Measurements from ENCODE around the gene SLC22A23.
"Not testable (repeated sequence)": the region's sequence is repeated elsewhere in the genome, so short reads cannot be mapped to it uniquely, and the experiment has no call there.

Gene SLC22A23

DNA sequence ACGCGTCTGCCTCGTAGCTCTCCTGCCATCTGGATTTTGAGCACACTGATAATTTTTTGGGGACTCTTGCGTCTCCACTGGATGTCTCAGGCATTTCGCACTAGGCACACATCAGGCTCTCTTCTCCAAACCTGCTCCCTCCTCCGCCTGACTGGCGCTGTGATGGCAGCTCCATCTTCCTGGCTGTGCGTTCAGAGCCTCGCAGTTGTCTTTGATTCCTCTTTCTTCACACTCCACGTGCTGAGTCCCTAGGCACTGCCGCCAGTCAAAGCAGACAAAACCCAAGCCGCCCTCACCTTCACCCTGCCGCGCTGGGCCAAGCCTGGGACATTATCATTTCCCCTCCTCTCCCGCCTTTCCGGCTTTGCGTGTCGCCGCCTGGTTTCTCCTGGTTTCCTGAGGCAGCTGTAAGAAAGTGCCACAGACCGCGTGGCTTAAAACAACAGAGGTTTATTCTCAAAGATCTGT is 197.3 kb downstream of the SLC22A23 start:
- peak; percentile 32 for DNase-seq

DNA sequence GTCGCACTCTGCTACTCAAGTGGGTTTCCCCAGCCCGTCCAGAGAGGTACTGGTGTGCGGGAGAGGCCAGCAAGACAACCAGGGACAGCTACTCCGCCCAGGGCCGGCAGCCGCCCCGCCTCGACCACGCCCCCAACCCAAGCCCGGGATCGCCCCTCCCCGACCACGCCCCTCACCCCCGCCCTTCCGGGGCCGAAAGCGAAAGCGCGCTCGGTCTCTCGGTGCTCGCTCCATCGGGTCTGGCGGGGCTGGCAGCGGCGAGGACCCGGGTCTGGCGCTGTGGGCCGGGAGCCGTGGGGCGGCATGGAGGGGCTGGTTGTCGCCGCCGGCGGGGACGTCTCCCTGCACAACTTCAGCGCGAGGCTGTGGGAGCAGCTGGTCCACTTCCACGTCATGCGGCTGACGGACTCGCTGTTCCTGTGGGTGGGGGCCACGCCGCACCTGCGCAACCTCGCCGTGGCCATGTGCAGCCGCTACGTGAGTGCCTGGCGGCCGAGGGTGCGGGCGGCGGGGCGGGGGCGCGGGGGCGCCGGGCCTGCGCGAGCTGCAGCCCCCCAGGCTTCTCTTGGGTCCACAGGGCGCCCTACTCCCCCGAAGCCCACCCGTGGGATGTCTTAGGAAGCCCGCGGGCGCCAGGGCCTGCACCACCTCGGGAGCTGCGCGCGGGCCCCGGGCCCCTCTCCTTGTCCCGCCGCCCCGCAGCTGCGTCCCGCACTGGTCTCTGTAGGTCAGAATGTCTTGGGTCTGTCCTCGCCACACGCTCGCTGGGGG is 197.9 kb downstream of the SLC22A23 start, which contains the start of gene PSMG4:
TSS of gene PSMG4 (plus strand) at position 228 of the 771 bp plus-strand sequence. CDS start at position 304, 76 bp downstream.
- peak; percentile 93 for DNase-seq

DNA sequence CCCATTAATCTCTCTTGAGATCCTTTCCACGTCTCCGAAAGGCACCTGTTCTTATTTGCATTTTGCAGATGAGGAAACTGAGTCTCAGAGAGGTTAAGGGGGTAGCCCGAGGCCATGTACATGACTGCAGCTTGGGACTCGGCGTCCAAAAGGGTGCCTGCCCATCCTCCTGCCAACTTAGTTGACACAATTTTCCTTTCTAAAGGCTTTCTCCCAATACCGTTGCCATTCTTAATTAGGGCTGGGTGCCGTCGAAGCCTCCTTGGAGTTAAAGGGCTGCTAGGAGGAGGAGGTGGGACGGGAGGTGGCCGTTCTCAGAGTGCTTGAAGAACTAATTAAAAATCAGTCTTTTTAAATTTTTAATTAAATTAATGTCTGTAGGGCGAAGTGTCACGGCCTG is 198.6 kb downstream of the SLC22A23 start:
- DNase-seq: no peak

DNA sequence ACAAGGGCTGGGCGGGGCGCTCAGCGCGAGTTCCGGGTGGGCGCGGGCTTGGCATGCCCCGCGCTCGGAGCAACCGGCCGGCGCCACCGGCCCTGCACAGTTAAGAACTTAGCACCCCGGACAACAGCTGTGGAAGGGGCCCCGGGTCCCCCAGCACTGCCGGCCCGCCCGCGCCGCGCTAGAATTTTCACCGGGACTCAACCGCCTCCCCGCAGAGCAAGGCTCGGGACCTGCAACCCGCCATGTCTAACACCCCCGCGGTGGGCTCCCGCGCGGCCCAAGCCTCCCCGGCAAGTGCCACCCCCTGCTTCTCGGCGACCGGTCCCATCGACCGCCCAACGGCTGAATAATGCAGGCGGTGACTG is 203.3 kb downstream of the SLC22A23 start:
- no peak for DNase-seq

DNA sequence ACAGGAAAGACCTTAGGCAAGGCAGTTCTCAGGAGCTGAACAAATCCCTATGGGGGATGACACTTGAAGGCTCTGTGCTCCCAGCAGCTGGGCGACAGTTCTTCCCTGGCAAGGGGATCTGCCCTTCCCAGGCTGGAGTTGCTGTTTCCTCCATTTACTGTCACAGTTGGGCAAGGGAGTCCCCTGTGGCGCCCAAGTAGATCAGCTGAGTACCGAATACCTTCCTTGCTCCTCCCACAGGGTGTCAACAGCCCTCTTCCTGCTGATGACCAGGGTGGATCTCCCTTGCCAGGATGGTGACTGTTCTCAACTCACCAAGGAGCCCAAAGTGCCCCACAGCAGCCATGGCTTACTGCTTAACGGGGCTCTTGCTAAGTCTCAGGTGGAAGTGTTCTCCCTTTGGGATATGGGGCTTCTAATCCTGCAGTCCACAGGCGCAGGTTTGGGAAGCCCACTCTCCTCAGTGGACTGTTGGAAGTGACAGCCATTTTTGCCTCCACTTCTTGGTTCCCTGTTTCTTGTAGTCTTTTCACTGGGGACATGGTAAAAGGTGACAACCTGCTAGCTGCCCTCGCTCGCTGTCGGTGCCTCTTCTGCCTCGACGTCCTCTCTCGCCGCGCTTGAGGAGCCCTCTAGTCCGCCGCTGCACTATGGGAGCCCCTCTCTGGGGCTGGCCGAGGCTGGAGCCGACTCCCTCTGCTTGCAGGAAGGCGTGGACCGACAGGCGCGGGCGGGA is 203.8 kb downstream of the SLC22A23 start:
- DNase-seq: no peak

DNA sequence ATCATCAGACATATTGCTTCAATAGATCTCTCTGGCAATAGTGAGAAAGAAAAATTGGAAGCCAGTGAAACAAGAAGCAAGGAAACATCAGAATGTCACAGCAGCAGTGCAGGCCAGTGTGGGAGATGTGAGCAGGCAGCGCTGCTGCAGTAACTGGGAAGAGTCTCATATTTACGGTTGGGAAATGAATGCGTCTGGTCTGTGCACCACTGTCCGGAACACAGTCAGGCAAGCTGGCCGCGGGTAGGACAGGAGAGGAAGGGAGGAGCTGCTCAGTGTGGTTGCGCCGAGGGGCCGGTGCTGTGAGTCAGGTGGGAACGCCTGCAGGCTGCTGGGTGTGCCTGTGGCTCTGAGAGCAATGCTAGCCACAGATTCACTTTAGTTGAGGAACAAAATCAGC is 204.5 kb downstream of the SLC22A23 start:
- no peak for DNase-seq

DNA sequence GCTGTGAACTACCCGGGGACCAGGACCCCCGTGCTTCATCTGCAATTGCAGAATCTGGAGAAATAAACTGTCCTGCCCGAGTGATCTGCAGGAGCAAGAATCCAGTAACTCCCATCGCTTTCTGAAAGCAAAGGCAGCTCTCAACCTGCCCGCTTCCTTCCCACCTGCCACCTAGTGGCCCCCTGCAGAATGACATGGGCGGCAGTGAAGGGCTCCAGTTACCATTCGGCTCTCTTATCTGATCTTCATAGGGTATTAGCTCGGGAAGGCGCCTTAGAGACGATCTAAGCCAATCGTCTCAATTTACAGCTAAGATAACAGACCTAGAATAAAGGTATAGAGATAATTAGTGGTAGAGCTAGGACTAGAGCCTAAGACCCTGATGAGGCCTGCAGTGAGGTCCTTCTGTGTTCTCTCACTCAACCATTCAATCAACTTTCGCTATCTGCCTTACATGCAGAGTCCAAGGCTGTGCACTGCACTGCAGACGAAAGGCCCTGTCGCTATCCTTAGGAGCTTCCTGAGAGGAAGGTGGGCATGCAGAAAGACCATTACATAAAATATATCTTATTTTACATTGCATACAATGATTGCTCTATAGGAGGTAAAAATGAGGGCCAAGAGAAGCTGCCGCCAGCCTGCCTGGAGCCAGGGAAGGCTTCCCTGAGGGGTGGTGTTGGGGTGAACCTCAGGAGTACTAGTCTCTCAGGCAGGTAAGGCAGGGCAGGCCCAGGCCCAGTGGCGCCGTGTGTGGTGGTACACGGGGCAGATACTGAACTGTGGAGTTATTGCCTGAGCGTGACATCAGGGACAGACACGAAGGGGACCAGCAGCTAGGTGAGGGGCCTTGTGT is 205.2 kb downstream of the SLC22A23 start:
- peak; percentile 85 for DNase-seq

DNA sequence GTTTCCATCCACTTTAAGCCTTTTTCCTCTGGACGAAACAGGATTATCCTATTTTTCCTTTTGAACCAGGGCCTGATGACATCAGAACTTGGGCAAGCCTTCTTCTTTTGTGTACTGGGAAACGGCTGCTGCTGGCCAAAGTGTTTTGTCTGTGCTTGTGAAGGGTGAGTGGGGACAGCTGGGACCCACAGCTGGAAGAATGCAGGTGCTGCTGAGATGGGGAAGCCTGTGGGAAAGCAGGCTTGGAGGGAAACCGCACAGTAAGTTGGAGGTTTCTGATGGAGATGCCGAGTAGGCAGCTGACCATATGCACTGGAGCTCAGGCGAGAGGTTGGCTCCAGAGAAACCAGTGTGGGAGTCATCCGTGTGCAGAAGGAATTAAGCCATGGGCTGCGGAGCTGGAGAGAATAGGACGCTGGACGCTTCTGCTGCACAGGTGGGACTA is 206.6 kb downstream of the SLC22A23 start:
- no peak for DNase-seq

DNA sequence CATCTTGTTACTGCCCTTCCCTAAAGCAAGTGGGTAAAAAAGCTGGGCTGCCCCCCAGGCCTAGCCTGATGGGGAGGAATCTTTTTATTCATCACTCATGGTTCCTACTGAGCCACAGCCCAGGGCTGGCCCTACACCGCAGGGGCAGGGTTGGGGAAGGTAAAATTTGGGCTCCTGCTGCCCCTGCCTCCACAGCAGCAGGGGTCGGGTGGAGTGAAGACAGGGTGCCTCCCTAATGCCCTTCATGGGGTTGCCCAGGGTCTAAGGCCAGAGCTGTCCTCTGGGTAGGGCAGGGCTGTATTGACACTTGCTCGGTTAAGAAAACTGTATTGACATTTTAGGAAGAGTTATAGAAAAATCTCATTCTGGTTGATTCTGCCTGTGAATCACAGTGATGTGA is 207.0 kb downstream of the SLC22A23 start:
- no peak for DNase-seq

DNA sequence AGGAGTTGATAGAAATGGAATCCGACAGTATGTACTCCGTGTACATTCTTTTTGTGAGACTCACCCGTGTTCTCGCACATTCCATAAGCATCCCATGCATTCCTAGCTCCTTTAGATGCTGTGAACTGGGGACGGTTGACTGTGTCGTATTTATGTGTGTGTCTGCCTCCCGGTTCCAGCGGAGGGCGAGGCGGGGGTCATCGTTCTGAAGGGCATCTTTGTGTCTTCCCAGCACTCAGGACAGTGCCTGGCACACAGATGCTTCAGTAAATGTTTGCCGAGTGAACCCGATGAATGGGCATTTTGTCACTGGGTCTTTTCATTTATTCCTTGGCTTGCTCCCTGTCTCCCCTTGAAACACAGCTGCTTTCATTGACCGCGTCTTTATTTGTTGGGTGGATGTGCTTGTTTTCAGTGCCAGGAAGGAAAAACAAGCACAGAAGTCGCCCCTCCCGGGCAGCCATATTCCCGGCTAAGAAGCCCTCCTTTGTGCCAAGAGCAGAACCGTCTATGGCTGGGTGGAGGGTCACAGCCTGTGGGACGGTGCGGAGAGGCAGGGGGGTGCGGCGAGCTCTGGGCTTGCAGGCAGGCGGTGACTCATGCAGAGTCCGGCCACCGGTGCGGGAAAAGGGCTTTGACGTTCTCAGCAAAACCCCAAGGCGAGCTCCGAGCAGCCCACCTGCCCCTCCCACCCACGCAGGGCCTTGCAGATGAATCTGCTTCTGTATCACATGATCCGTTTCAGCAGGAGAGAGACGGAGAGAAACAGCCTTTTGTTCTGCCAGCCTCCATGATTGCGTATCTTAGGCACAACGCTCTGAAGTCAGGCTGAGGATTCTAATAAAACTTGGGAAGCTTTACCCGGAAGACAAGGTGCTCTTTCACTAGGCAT is 209.3 kb downstream of the SLC22A23 start:
- DNase-seq: no peak

DNA sequence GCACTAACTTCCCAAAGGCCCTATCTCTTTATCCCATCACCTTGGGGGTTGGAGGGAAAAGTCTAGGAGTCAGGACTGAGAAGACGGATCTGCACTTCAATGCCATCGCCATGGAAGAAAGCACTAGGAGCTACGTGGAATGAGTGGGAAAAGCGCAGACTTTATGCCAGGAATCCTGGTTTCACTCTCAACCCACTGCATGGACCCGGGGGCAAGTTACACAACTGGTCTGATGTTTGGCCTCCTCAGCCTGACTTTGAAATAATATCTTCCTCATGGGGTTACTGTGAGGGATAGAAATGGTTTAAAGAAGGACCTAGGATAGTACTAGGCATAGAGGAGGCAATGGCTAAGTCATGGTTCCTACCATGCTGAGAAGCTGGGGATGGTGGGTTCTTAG is 211.6 kb downstream of the SLC22A23 start:
- DNase-seq: no peak

DNA sequence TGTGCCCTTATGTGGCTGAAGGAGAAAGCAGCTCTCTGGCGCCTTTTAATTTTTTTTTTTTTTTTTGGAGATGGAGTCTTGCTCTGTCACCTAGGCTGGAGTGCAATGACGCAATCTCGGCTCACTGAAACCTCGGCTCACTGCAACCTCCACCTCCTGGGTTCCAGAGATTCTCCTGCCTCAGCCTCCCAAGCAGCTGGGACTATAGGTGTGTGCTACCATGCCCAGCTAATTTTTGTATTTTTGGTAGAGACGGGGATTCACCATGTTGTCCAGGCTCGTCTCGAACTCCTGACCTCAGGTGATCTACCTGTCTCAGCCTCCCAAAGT is 212.1 kb downstream of the SLC22A23 start:
- not testable (repeated sequence) for DNase-seq

DNA sequence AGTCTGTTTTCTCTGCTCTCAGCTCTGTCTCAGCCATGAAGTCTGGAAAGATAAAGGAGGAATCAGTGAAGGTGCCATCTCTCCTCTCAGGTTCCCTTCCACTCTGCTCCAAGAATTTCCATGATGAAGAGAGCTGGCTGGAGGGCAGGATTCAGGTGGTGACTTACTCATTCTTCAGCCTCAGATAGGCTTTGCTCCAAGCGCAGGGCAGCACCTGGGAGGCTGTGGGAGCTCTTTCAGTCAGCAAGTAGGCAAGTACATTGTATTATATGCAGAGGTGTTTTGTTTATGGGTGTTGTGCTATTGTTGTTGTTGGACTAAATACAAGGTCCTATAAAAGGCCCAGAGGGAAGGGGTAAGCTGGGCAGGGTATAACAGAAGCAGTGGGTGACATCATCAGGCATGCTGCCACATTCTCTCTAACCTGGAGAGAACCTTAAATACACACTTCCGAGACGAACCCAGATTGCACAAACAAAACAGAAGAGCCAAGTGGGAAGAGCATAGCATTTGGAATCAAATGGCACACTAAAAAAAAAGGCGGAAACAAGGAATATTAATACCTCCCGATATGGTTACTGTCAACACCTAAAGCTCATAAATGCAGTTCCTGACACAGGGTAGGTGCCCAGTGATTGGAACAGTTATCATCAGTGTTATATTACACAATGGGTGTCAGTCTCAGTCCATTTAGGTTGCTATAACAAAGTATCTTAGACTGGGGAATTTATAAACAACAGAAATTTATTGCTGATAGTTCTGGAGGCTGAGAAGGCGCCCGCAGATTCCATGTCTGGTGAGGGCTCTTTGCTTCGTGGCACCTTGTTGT is 212.6 kb downstream of the SLC22A23 start:
- no peak for DNase-seq

DNA sequence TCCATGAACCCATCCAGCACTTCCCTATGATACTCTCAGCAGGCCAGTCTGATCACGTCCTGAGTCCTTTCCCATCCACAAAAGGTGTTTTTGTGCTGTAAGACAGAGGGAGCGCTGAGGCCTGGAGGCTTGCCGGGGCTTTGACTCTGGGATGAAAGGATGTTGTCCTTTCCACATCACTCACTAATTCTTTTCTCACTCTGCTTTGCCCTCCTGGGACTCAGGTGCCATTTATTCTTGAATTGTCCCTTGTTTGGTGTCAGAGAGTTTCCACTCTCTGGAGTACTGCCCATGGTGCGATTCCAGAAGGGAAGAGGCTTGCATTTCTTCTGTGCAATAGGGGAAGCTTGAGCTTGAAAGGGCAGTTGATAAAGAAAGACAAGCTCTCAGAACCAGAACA is 214.1 kb downstream of the SLC22A23 start:
- DNase-seq: no peak

DNA sequence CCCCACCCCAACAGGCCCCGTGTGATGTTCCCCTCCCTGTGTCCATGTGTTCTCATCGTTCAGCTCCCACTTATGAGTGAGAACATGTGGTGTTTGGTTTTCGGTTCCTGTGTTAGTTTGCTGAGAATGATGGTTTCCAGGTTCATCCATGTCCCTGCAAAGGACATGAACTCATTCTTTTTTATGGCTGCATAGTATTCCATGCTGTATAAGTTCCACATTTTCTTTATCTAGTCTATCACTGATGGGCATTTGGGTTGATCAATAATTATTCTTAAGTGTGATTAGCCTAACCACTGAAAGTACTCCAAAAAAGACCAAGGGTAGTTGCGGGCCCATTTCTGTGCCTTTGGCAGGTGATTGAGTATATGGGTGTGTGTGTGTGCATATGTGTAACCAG is 215.1 kb downstream of the SLC22A23 start:
- not testable (repeated sequence) for DNase-seq

DNA sequence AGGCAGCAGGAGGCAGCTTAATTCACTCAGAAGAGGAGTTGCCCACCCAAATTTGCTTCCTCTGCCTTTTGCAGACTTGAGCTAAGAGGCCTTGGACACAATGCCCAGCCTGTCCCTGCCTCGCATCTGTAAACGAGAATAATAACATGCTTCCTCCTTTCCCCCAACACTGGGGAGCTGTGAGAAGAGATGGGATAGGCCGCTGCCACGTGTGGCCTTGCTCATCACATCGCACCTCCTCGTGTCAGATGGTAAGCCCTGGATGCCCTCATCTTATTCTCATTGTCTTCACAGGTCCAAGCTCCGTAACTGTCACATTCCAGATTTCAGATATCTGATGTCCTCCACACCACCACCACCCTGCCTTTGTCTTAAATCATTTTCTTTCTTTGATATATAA is 216.3 kb downstream of the SLC22A23 start:
- DNase-seq: no peak

DNA sequence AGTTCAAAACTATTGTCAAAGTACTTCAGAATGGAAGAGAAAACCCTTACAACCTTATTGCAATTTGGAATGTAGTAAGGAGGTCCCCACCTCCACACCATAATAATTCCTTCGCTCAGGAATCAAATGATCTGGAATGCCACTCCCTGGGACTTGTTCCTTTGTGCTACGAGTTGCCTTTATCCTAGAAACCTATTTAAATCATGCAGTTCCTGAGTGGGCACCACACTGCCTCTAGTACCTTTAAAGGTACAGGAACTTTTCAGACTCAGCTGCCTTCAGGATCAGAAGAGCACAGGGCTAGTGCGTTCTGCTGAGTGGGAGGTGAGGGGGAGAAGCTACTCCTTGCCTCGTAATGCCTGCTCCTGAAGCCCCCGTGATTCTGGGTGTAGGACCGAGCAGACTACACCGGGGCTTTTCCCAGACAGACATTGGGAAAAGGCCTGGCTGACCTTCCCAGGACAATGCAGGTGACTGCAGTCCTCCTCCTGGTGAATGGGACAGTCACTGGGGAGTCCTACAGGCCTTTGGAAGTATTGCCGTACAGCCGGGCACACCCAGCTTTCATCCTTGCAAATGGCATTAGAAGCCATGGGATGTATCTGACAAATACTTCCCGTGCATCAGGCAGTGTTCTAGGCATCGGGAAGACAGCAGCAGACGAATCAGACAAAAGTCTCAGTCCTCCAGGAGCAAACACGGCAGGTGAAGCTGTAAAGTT is 217.6 kb downstream of the SLC22A23 start:
- DNase-seq: no peak

DNA sequence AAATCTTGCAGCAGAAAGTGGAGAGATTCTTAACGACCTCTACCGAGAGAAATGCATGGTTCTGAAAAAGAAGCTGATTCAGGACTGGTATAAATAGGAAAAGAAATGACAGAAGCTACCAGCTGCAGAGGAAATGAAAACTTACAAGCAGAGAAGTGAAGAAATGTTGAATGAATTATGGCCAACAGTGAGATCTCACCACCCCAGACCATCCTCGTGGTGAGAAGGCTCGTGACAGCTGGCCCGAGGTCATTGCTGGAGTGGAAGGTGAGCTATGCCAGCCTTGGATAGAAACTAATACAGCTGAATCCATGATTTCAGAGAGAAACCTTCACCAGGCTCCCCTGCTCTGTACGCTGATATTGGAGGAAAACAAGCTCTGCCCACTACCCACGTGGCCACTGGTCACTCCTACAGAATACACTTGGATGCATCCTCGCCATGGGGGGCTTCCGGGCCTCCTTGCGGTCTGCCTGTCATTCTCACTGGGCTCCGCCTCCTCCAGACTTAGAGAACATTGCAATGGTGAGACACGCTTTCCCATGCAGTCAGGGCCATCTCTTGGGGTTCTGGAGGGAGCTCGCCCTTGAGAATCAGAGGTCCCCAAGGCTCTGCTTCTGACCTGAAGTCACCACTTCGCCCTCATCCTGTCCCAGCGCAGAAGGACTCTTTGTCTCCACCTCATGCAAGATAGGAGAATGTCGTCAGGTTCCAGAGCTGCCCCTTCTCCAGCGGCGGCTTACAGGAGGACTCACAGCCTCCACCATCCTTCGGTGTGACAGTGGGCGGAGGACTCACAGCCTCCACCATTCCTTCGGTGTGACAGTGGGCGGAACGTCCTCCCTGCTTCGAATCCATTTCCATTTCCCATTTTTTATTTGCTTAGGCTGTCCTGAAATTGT is 218.8 kb downstream of the SLC22A23 start:
- no peak for DNase-seq

DNA sequence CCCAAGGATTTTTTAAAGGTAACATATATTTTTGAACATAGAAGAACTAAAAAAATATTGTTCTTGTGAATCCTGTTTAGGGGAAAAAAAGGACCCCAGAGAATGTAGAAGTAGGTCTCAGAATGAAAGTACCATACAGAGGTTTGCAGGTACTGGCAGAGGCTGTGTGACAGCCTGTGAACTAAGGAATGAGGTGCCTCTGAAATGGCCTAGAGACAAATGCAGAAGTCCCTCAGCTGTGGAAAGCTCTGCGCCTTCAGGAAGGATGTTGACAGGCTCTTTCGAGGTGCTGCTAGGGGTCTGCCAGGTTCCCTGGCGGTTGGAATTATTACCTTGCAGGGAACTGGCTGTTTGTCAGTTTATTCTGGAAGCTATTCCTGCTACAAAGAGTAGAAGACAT is 220.8 kb downstream of the SLC22A23 start:
- no peak for DNase-seq

DNA sequence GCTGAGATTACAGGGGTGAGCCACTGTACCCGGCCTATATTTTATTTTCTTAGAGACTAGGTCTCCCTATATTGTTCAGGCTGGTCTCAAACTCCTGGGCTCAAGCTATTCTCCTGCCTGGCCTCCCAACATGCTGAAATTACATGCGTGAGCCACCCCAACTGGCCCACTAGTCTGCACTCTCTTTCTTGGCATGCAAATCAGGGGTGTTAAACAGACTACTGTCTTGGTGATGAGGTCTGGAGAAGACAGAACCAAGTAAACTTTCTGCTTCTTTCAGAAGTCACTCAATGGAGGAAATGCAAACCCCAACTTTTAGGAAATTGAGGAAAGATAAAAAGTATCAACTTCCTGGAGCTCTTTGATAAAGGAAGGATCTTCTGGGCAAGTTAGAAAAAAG is 221.4 kb downstream of the SLC22A23 start:
- no peak for DNase-seq
